Activated B cell treated with CpG ODN at 0.5 μM for 24 hours (primary cell): ENCODE results near the gene ERCC1. TPM values are rescaled to one million over a fixed set of nuclear protein-coding genes. Genes with fewer than 3 reads are reported as not detected.

Source experiments
- ATAC-seq: fragments of 200-7000 bp; cut with Tn5 transposase; one replicate; pipeline ENCODE4 v1.10.0; 2021; ENCODE audit warnings: low read depth, mild to moderate bottlenecking, moderate library complexity
- CTCF ChIA-PET: fragments of 350-600 bp; sonication (Branson Sonifier 250); formaldehyde crosslinking; loops from one replicate; lab custom pipeline; 2021; ENCODE audit warnings: antibody characterized with exemption; lab: Charles Lee
- POLR2A ChIA-PET: fragments of 350-600 bp; sonication (Branson Sonifier 250); formaldehyde crosslinking; loops from one replicate; lab custom pipeline; 2021; ENCODE audit warnings: antibody characterized with exemption; lab: Charles Lee
- DNase-seq: peaks from one replicate; pipeline ENCODE4 v3.0.0; 2022
- H3K27ac Mint-ChIP-seq: one replicate; pipeline ENCODE4 v1.8.0; 2020; ENCODE audit warnings: mixed read lengths
- H3K27me3 Mint-ChIP-seq: one replicate; pipeline ENCODE4 v1.8.0; 2021; ENCODE audit warnings: mixed read lengths
- H3K36me3 Mint-ChIP-seq: one replicate; pipeline ENCODE4 v1.8.0; 2021; ENCODE audit warnings: low read depth, mixed read lengths
- H3K4me1 Mint-ChIP-seq: one replicate; pipeline ENCODE4 v1.8.0; 2021; ENCODE audit warnings: mixed read lengths
- H3K4me3 Mint-ChIP-seq: one replicate; pipeline ENCODE4 v1.8.0; 2020; ENCODE audit warnings: mild to moderate bottlenecking, mixed read lengths
- H3K9me3 Mint-ChIP-seq: one replicate; pipeline ENCODE4 v1.8.0; 2020; ENCODE audit warnings: mixed read lengths
- intact Hi-C: fragments of 100-400 bp; cut with micrococcal nuclease; formaldehyde crosslinking; loops from one replicate; pipeline ENCODE4 v1.15.1; 2024
- total RNA-seq: library from RNA; stranded (reverse); gene quantifications from 2 replicates; pipeline ENCODE4 v1.2.3, GENCODE V29; 2022
- TF ChIP-seq, protein P1 (sequence below): fragments of 200-600 bp; IDR thresholded peaks from one replicate; pipeline ENCODE4 v1.8.0; 2022; ENCODE audit warnings: antibody characterized with exemption, mild to moderate bottlenecking

Gene ERCC1
- total RNA-seq, 1 donor from 2014 or later, result 69.2 TPM

DNA sequence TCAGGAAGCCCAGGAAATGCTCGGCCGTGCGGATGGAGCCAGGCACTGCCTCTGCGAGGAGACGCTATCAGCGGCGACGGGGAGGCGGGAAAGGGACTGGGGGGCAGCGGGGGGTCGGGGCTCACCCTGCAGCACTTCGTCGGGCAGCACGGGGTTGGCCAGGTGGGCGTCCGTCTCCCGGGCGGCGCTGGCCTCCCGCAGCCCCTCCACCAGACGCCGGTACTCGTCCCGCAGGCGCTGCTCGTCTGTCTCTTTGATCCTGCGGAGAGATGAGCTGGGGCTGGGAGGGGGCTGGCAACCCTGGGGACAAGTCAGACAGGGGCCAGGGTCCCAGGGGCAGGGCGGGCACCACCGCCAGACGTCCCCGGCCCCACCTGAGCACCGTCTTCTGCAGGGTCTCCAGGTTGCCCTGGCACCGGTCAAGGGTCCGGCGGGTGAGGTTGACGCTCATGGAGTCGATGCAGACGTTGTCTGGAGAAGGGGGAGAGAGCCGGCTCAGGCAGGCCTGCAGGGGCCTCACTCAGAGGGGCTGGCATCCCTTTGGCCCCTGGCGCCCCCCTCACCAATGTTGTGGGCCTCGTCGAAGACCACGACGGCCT lies 59.8 kb downstream of the ERCC1 start:
- H3K4me1 Mint-ChIP-seq, result peaks cover 1% of the 10 kb centered on the region
- no peak for ATAC-seq
- no peaks in the 10 kb centered on the region for H3K27me3 Mint-ChIP-seq
- intact Hi-C loops, result no loop called here
- H3K4me3 Mint-ChIP-seq, result no peak overlapping the region
- peaks cover 27% of the 10 kb centered on the region for H3K36me3 Mint-ChIP-seq
- ChIA-PET POLR2A (no interaction called here), CTCF (no interaction called here)
- TF ChIP-seq, protein P1, sequence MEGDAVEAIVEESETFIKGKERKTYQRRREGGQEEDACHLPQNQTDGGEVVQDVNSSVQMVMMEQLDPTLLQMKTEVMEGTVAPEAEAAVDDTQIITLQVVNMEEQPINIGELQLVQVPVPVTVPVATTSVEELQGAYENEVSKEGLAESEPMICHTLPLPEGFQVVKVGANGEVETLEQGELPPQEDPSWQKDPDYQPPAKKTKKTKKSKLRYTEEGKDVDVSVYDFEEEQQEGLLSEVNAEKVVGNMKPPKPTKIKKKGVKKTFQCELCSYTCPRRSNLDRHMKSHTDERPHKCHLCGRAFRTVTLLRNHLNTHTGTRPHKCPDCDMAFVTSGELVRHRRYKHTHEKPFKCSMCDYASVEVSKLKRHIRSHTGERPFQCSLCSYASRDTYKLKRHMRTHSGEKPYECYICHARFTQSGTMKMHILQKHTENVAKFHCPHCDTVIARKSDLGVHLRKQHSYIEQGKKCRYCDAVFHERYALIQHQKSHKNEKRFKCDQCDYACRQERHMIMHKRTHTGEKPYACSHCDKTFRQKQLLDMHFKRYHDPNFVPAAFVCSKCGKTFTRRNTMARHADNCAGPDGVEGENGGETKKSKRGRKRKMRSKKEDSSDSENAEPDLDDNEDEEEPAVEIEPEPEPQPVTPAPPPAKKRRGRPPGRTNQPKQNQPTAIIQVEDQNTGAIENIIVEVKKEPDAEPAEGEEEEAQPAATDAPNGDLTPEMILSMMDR, result no peak
- no peaks in the 10 kb centered on the region for H3K9me3 Mint-ChIP-seq
- H3K27ac Mint-ChIP-seq, result no peak overlapping the region
- DNase-seq, result no peak

DNA sequence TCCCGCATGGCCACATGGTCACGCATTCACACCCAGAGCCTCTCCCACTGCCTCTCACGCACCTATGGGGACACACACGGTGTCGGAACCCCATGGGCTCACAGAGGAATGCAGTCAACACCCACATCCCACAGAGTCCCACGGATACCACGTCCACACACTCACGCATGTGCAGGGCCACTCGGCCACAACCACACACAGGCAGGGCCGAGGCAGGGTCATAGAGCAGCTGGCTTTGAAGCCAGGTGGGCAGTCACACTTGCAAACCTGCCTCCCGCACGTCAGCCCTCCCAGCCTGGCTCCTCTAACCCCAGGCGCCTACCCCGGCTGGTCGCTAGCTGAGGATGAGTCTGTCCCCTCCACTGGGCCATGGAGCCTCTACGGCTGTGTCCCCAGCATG lies 61.4 kb downstream of the ERCC1 start:
- CTCF ChIA-PET, result no interaction called here
- DNase-seq (no peak), ATAC-seq (no peak)
- intact Hi-C loops, result no loop called here
- Mint-ChIP-seq H3K4me1 (no peaks in the 10 kb centered on the region), H3K27ac (no peak overlapping the region), H3K9me3 (no peaks in the 10 kb centered on the region), H3K4me3 (no peak overlapping the region), H3K27me3 (no peaks in the 10 kb centered on the region), H3K36me3 (peaks cover 37% of the 10 kb centered on the region)
- TF ChIP-seq, protein P1, result no peak
- POLR2A ChIA-PET, result no interaction called here

DNA sequence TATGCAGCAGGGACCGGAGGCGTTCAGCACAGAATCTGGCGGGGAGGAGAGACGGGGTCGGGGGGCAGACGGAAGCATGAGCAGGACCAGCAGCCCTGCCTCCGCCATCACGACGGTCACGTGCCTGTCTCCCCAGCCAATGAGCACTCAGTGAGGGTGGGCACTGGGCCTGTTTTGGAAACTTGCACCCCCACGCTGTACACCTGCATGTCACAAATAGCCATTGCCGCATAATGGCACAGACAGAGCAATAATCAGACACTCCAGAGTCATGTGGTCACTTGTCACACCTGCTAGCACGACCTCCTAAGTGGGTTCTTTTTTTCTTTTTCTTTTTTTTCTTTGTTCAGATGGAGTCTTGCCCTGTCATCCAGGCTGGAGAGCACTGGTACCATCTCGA lies 62.1 kb downstream of the ERCC1 start:
- H3K4me3 Mint-ChIP-seq, result no peak overlapping the region
- no peaks in the 10 kb centered on the region for H3K4me1 Mint-ChIP-seq
- no peak for ATAC-seq
- intact Hi-C loops, result no loop called here
- ChIA-PET POLR2A (no interaction called here), CTCF (no interaction called here)
- H3K27ac Mint-ChIP-seq, result no peak overlapping the region
- TF ChIP-seq, protein P1, result no peak
- no peaks in the 10 kb centered on the region for H3K27me3 Mint-ChIP-seq
- no peak for DNase-seq
- peaks cover 42% of the 10 kb centered on the region for H3K36me3 Mint-ChIP-seq
- no peaks in the 10 kb centered on the region for H3K9me3 Mint-ChIP-seq

DNA sequence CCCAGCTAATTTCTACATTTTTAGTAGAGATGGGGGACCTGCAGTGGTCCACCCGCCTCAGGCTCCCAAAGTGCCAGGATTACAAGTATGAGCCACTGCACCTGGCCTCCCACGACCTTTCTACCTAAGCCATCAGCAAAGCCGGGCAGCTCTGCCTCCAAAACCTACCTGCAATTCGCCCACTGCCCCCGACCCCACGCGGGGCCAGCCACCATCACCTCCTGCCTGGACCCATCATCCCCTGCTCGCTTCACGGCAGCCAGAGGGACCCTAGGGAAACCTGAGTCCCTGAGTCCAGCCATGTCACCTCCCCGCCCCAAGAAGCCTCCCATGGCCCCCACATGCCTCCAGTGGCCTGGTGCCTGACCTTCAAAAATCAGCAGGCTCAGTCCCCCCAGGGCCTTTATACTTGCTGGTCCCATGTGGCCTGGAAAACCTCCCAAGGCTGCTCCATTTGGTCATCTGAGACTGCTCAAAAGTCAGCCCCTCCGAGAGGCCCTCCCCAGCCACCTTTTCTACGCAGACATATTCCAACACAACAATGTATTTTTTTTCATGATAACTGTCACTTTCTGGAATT lies 65.4 kb downstream of the ERCC1 start:
- Mint-ChIP-seq H3K4me3 (no peak overlapping the region), H3K9me3 (no peaks in the 10 kb centered on the region), H3K27me3 (no peaks in the 10 kb centered on the region), H3K4me1 (no peaks in the 10 kb centered on the region), H3K27ac (no peak overlapping the region), H3K36me3 (peaks cover 55% of the 10 kb centered on the region)
- TF ChIP-seq, protein P1, result no peak
- intact Hi-C loops, result no loop called here
- DNase-seq (no peak), ATAC-seq (no peak)
- ChIA-PET POLR2A (no interaction called here), CTCF (no interaction called here)

DNA sequence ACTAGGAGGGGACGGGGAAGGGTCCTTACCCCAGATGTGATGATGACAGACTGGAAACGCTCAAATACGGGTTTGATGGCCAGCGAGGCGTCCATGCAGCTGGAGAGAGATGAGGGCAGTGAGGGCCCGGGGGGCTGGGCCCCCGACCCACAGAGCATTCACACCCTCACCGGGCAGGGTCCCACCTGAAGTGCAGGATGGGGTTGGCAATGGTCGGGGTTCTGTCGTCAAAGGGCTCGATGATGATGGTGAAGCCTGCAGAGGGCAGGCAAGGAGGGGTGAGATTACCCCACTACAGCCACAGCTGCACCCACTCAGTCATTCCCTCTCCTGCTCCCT lies 66.3 kb downstream of the ERCC1 start:
- ChIA-PET POLR2A (no interaction called here), CTCF (no interaction called here)
- Mint-ChIP-seq H3K27me3 (no peaks in the 10 kb centered on the region), H3K9me3 (no peaks in the 10 kb centered on the region), H3K27ac (no peak overlapping the region), H3K4me3 (no peak overlapping the region), H3K4me1 (no peaks in the 10 kb centered on the region), H3K36me3 (peaks cover 59% of the 10 kb centered on the region)
- intact Hi-C loops, result no loop called here
- ATAC-seq (no peak), DNase-seq (no peak)
- TF ChIP-seq, protein P1, result no peak

Other genes starting within 250 kb of the ERCC1 start
- 51.8 and 56.0 TPM in 2 replicates for gene TRAPPC6A, start 245.7 kb downstream of the ERCC1 start, total RNA-seq
- gene BLOC1S3, start 245.1 kb downstream of the ERCC1 start, total RNA-seq, result 15.6 and 16.5 TPM in 2 replicates
- gene EXOC3L2, start 178.5 kb downstream of the ERCC1 start, total RNA-seq, result not detected in 2 replicates
- gene MARK4, start 172.6 kb downstream of the ERCC1 start, total RNA-seq, result 26.0 and 28.0 TPM in 2 replicates
- gene CKM, start 101.0 kb downstream of the ERCC1 start, total RNA-seq, result not detected in 2 replicates
- not detected in 2 replicates for gene KLC3, start 83.2 kb downstream of the ERCC1 start, total RNA-seq
- 29.8 and 31.5 TPM in 2 replicates for gene ERCC2, start 53.3 kb downstream of the ERCC1 start, total RNA-seq
- 4.0 and 5.1 TPM in 2 replicates for gene PPP1R13L, start 18.8 kb downstream of the ERCC1 start, total RNA-seq
- gene POLR1G, start 17.3 kb downstream of the ERCC1 start, total RNA-seq, result 6.7 and 6.8 TPM in 2 replicates
- gene FOSB, start 44.1 kb upstream of the ERCC1 start, total RNA-seq, result 16.8 and 20.4 TPM in 2 replicates
- gene RTN2, start 73.1 kb upstream of the ERCC1 start, total RNA-seq, result 1.2 and 1.5 TPM in 2 replicates
- 0.80 and 1.4 TPM in 2 replicates for gene PPM1N, start 74.5 kb upstream of the ERCC1 start, total RNA-seq
- gene VASP, start 83.6 kb upstream of the ERCC1 start, total RNA-seq, result 294 and 300 TPM in 2 replicates
- 12.0 and 14.4 TPM in 2 replicates for gene OPA3, start 160.9 kb upstream of the ERCC1 start, total RNA-seq
- gene GPR4, start 178.3 kb upstream of the ERCC1 start, total RNA-seq, result not detected in 2 replicates
- 73.8 and 97.7 TPM in 2 replicates for gene EML2, start 215.5 kb upstream of the ERCC1 start, total RNA-seq
- 0.49 and 0.69 TPM in 2 replicates for gene GIPR, start 244.3 kb upstream of the ERCC1 start, total RNA-seq